Measurements from ENCODE around the gene ZNF318.

Gene ZNF318

GRCh38 chr6:43334466-43335095, 34.9 kb downstream of the ZNF318 start:
- no peak overlapping the region for H3K4me2 ChIP-seq (ENCODE audit: low read length)

GRCh38 chr6:43331891-43332290, 37.6 kb downstream of the ZNF318 start:
- no peak overlapping the region for H3K4me2 ChIP-seq (ENCODE audit: low read length)
- no peak for TF ChIP-seq CTCF (IDR thresholded peaks at IDR 0.05; ENCODE audit: low read depth, low read length, poor library complexity, severe bottlenecking)
- TF ChIP-seq EZH2phosphoT487 (IDR thresholded peaks at IDR 0.05; ENCODE audit: borderline replicate concordance, low read length) = no peak
- no peaks in the 10 kb centered on the region for H3K9me2 ChIP-seq (replicated peaks; ENCODE audit: control insufficient read depth, low read length)
- no peaks in the 10 kb centered on the region for H3K9me3 ChIP-seq (ENCODE audit: control insufficient read depth, insufficient read depth, low read length)
- no peaks in the 10 kb centered on the region for H3K79me2 ChIP-seq (ENCODE audit: control insufficient read depth, low read length)
- no peak overlapping the region for H3K4me3 ChIP-seq (ENCODE audit: low read length)
- peaks cover 11% of the 10 kb centered on the region for H3K4me1 ChIP-seq (ENCODE audit: control insufficient read depth, low read length)
- H4K20me1 ChIP-seq (ENCODE audit: control insufficient read depth, insufficient read depth, low read depth, low read length) = no peaks in the 10 kb centered on the region
- peaks cover 39% of the 10 kb centered on the region for H3F3A ChIP-seq (ENCODE audit: control insufficient read depth, insufficient read depth)
- H3K27ac ChIP-seq (ENCODE audit: low read depth, low read length) = no peak overlapping the region
- no peaks in the 10 kb centered on the region for H3K27me3 ChIP-seq (ENCODE audit: control insufficient read depth, low read length)
- peaks cover 77% of the 10 kb centered on the region for H3K36me3 ChIP-seq (ENCODE audit: control insufficient read depth, low read length)

More at GRCh38 chr6:43334466-43335095, 34.9 kb downstream of the ZNF318 start:
- H3K9me2 ChIP-seq (replicated peaks; ENCODE audit: control insufficient read depth, low read length) = no peaks in the 10 kb centered on the region
- H3K79me2 ChIP-seq (ENCODE audit: control insufficient read depth, low read length) = peaks cover 11% of the 10 kb centered on the region
- H3K4me3 ChIP-seq (ENCODE audit: low read length) = no peak overlapping the region
- no peaks in the 10 kb centered on the region for H3K27me3 ChIP-seq (ENCODE audit: control insufficient read depth, low read length)
- H3K9me3 ChIP-seq (ENCODE audit: control insufficient read depth, insufficient read depth, low read length) = no peaks in the 10 kb centered on the region
- peaks cover 85% of the 10 kb centered on the region for H3K36me3 ChIP-seq (ENCODE audit: control insufficient read depth, low read length)
- peak; percentile 58 for TF ChIP-seq CTCF (IDR thresholded peaks at IDR 0.05; ENCODE audit: low read depth, low read length, poor library complexity, severe bottlenecking)
- TF ChIP-seq EZH2phosphoT487 (IDR thresholded peaks at IDR 0.05; ENCODE audit: borderline replicate concordance, low read length) = no peak
- peaks cover 23% of the 10 kb centered on the region for H3K4me1 ChIP-seq (ENCODE audit: control insufficient read depth, low read length)
- peaks cover 53% of the 10 kb centered on the region for H3F3A ChIP-seq (ENCODE audit: control insufficient read depth, insufficient read depth)
- H3K27ac ChIP-seq (ENCODE audit: low read depth, low read length) = 0 out of 2 replicates have a peak overlapping the region, but pooled peaks have one; percentile 5
- H4K20me1 ChIP-seq (ENCODE audit: control insufficient read depth, insufficient read depth, low read depth, low read length) = peaks cover 5% of the 10 kb centered on the region; the same call in 1 of the 2 replicates

GRCh38 chr6:43331470-43331869, 38.0 kb downstream of the ZNF318 start:
- peaks cover 73% of the 10 kb centered on the region for H3K36me3 ChIP-seq (ENCODE audit: control insufficient read depth, low read length)
- peaks cover 38% of the 10 kb centered on the region for H3F3A ChIP-seq (ENCODE audit: control insufficient read depth, insufficient read depth)
- peaks cover 11% of the 10 kb centered on the region for H3K4me1 ChIP-seq (ENCODE audit: control insufficient read depth, low read length)
- no peaks in the 10 kb centered on the region for H3K9me3 ChIP-seq (ENCODE audit: control insufficient read depth, insufficient read depth, low read length)
- no peak overlapping the region for H3K27ac ChIP-seq (ENCODE audit: low read depth, low read length)
- H3K79me2 ChIP-seq (ENCODE audit: control insufficient read depth, low read length) = no peaks in the 10 kb centered on the region
- no peak overlapping the region for H3K4me2 ChIP-seq (ENCODE audit: low read length)
- no peaks in the 10 kb centered on the region for H3K9me2 ChIP-seq (replicated peaks; ENCODE audit: control insufficient read depth, low read length)
- H3K4me3 ChIP-seq (ENCODE audit: low read length) = no peak overlapping the region
- H3K27me3 ChIP-seq (ENCODE audit: control insufficient read depth, low read length) = no peaks in the 10 kb centered on the region
- TF ChIP-seq CTCF (IDR thresholded peaks at IDR 0.05; ENCODE audit: low read depth, low read length, poor library complexity, severe bottlenecking) (no peak), EZH2phosphoT487 (IDR thresholded peaks at IDR 0.05; ENCODE audit: borderline replicate concordance, low read length) (no peak)
- no peaks in the 10 kb centered on the region for H4K20me1 ChIP-seq (ENCODE audit: control insufficient read depth, insufficient read depth, low read depth, low read length)
